ENCODE data around the gene P3H1.

Gene P3H1

GRCh38 chr1:42744148-42744413, 22.7 kb downstream of the P3H1 start:
- no peak for DNase-seq (ENCODE audit: low spot score)

DNA sequence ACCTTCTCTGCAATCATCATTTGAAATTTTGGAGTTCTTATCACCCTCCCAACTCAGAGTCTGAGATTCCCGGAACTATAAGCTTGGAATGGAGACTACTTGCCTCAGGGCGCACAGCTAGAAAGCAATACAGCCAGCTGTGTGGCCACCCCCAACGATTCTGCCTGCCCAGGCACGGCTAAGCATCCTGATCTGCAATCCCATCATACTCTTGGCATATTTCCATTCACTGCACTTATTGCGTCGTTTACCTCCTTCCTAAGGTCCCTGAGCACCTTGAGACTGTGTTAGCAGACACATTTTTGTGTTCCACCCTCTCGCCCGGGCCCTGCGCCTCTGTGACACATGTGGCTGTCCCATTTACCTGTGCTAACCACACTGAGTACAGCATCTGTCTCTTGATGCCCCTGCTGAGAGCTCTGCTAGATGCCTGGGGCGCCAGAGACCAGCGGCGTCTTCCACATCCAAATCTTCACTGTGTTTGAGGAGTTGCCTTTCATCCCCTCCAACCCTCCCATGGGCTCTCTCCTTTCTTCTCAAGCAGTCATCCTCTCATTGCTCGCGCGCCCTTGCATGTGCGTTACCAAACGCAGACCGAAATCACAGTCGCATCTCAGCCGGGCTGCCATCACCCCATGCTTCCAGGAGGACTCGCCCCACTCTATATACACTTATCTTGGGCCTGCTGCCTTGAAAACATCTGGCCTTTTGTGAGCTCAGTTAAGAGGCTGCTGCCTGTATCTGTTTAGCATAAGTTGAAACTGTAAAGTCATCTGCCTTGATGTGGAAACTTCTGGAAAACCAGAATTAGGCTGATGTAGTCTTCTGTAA, 23.3 kb downstream of the P3H1 start:
- no peak for DNase-seq (ENCODE audit: low spot score)

- no peak for DNase-seq (ENCODE audit: low spot score)
These were observed 24.1 kb downstream of the P3H1 start for GRCh38 chr1:42742617-42743316.

- DNase-seq (ENCODE audit: low spot score): no peak
These were observed 24.7 kb downstream of the P3H1 start for GRCh38 chr1:42742141-42742540.

DNA sequence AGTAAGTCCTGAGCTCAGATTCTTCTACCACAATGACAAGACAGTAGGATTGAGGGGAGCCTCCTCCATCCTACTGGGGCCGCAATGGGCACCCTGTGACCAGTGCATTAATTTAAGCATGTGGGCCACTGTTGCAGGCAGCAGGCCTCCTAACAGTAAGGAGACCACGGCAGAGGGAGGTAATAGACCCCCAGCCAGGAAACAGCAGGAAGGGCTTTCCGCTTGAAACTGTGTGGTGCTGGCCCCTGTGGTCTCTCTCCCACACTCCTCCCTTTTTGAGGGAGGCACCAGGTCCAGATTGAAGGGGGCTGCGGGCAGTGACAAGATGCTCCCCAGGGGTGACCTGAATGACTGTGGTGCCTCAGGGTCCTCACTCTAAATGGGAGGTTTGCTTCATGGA, 25.1 kb downstream of the P3H1 start:
- DNase-seq (ENCODE audit: low spot score): no peak

DNA sequence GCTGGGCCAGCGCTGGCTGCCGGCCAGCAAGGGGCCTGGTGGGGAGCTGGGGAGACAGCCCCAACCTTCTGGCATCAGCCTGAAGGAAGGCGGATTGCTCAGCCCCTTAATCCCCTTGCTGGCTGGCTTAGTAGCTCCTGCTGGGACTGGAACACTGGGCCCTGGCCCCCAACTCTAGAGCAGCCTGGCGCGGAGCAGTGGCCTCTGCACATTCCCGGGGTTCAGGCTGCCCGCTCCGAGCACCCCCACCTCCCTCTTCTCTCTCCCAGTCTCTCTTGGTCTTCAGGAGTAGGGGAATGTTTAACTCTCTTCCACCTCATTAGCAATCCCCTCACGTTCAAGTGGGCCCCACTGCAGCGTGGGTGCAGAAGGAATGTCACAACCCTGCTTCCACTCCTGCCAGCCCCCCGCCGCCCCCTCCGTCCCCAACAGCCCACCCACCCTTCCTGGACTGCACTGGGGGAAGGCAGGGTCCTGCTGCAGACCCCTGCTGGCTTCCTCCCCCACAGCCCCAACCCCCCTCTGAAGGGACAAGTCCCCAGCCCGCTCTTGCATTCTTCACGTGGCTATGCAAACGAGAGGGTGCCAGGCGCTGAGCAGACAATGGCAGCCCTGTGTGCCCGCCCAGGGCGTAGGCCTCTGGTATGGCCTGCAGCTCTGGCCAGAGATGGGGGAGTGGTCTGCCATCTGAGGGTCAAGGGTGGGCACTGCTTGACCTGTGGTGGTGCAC, 25.8 kb downstream of the P3H1 start:
- DNase-seq (ENCODE audit: low spot score): no peak

DNA sequence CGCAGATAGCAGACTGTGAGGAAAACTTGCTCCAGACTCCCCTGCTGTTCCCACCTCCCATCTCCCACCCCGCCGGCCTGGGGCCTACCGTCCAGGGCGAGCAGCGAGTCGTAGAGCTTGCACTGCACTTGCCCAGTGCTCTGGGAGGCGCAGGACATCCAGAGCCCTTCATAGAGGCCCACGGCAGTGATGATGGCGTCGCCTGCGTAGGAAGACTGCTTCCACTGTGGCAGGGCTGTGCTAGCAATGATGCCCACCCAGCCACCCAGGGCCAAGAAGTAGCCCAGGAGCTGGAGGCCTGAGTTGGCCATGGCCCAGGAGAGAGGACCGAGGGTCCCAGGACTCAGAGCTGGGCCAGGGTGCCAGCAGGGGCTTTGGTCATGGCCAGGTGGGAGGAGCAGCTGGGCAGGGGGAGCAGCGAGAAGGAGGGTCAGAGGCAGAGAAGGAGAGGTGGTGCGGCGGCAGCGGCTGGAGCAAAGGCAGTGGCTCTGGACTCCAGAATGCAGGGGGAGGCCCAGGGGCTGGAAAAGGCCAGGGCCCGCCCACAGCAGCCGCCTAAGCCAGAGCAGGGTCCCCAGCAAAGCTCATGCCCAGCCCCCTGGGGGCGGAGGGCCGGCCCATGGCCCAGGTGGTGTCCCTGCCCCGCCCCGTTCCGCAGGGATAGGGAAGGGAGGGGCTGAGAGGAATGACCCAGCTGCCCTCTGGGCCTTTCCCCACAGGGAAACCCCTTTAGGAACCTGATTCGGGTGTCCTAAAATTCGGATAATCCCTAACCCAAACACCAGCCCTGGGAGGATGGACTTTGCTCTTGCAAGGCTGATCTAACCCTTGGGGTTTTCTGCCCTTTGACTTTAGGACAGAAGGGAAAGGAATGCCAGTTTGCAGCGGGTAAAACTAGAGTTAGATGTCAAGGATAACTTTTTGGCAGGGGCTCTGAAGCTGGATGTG, 26.8 kb downstream of the P3H1 start, which contains the start of gene CLDN19:
Gene CLDN19 (minus strand): TSS at position 484 of the 948 bp plus-strand sequence. CDS start 173 bp downstream, at position 311.
- DNase-seq (ENCODE audit: low spot score): peak; percentile 87

DNA sequence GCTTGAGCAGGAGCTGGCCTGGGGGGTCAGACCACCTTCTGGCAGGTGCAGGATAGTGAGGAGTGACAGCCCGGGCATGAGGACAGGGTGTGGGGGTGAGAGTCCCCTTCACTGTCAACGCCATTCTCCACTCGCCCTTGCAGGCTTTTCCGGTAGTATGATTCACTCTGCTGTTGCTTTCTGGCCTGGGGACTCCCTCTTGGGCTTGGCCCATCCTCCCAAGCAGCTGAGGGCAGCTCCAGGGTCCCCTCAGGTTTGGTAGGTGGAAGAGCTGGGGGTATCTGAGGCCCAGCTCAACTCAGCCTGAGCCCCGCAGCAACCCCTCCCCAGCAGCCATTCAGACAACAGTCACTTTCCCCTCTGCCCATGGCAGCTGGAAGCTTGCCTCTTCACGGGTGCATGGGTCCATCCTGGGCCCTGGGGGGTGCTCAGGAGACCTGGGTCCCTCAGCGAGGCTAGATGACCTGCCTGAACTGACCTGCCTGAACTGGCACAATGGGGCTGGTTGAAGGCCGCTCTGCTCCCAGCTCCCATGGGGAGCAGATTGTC, 28.1 kb downstream of the P3H1 start:
- no peak for DNase-seq (ENCODE audit: low spot score)

- no peak for DNase-seq (ENCODE audit: low spot score)
These were observed 28.7 kb downstream of the P3H1 start for GRCh38 chr1:42737986-42738677.

DNA sequence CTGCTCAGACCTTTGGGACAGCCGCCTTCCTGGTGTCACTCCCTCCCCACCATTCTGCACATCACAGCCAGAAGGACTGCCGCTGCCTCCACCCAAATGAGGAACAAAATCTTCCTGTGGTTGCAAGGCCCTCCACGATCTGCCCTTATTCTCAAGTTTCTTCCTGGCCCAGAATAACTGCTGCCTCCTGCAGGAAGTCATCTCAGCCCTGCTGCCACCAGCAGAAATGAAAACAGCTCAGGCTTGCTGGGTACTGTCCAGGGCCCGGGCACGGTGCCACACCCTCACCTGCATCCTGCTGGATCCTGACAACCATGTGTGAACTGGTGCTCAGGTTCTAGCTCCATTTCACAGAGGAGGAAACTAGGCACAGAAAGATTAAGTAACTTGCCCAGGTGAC, 29.6 kb downstream of the P3H1 start:
- DNase-seq (ENCODE audit: low spot score): no peak

- DNase-seq (ENCODE audit: low spot score): no peak
These were observed 30.1 kb downstream of the P3H1 start for GRCh38 chr1:42736571-42737200.

GRCh38 chr1:42736152-42736551, 30.7 kb downstream of the P3H1 start:
- peak; percentile 86 for DNase-seq (ENCODE audit: low spot score)

GRCh38 chr1:42735477-42736105, 31.2 kb downstream of the P3H1 start:
- no peak for DNase-seq (ENCODE audit: low spot score)

DNA sequence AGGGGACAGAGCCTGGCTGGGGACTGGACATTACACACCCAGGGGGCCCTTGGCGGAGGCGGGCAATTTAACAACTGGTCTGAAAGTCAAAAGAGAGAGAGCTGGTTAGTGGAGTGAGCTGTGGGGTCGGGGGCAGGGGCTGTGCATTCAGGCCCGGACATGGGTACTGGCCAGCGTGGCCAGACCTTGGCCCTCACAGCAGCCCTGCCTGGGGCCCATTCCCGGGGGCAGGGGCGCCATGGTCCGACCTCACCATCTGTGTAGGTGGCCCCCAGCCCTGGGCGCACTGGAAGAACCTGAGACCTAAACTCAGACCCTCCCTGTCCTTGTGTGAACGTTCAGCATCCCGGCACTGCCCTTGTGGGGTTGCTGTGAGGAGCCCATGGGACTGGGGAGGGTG, 31.8 kb downstream of the P3H1 start:
- no peak for DNase-seq (ENCODE audit: low spot score)

- DNase-seq (ENCODE audit: low spot score): no peak
These were observed 32.4 kb downstream of the P3H1 start for GRCh38 chr1:42734201-42735035.

- no peak for DNase-seq (ENCODE audit: low spot score)
These were observed 33.2 kb downstream of the P3H1 start for GRCh38 chr1:42733415-42734200.

GRCh38 chr1:42732126-42732680, 34.6 kb downstream of the P3H1 start:
- no peak for DNase-seq (ENCODE audit: low spot score)

- DNase-seq (ENCODE audit: low spot score): no peak
These were observed 35.2 kb downstream of the P3H1 start for GRCh38 chr1:42731585-42731984.
